Stimulated activated CD4-positive, alpha-beta T cell treated with anti-CD3 and anti-CD28 coated beads, TNF-alpha, amount 100 ng/mL, for 4 hours (primary cell): ENCODE results near the gene LY6G5B.

ENCODE experiments used
- DNase-seq, 3 experiments: peaks; one replicate each; pipeline ENCODE4 v3.0.0-alpha.2; 2020; ENCODE audit warnings: low read depth in 3 of 3

Gene LY6G5B, protein sequence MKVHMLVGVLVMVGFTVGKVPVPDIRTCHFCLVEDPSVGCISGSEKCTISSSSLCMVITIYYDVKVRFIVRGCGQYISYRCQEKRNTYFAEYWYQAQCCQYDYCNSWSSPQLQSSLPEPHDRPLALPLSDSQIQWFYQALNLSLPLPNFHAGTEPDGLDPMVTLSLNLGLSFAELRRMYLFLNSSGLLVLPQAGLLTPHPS

DNA sequence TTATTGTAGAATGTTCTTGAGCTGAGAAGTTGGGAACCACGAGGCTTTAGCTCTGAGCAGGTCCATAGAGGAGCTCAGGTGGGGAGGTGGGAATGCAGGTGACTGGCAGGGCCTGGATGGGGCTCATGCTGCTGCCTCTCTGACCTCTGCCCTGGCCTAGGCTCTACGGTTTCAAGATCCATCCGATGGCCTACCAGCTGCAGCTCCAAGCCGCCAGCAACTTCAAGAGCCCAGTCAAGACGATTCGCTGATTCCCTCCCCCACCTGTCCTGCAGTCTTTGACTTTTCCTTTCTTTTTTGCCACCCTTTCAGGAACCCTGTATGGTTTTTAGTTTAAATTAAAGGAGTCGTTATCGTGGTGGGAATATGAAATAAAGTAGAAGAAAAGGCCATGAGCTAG is at the start of gene LY6G5B:
LY6G5B (plus strand) TSS at position 301 of the 400 bp plus-strand sequence. CDS start 975 bp downstream, outside the sequence.
- no peak for DNase-seq

- DNase-seq, result peak in 2 of 3 experiments; percentile 63 to 87
Measured at GRCh38 chr6:31620586-31621319, 49.0 kb upstream of the LY6G5B start, which contains the start of gene PRRC2A. Gene PRRC2A (plus strand): TSS chr6:31620715. CDS start chr6:31622790, 2,075 bp downstream.

- no peak for DNase-seq
Measured at GRCh38 chr6:31621320-31621939, 48.3 kb upstream of the LY6G5B start.

DNA sequence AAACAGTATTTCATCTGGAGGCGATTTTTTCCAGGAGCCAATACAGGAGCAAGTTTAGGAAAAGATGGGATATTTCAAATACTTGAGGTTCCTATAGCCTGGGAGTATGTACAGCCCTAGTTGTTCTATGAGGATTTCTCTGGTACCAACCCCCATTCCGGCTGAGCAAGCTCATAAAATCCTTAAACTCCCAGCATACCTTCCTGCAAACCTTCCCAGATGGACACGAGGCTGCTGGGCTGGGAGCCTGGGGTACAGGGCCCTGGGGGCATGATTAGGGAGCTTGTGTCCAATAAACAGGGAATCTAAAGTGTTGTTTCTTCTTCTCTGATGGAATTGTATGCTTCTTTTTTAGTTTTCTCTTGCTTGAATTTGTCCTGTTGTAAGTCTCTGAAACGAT is 47.8 kb upstream of the LY6G5B start:
- DNase-seq, result no peak

DNA sequence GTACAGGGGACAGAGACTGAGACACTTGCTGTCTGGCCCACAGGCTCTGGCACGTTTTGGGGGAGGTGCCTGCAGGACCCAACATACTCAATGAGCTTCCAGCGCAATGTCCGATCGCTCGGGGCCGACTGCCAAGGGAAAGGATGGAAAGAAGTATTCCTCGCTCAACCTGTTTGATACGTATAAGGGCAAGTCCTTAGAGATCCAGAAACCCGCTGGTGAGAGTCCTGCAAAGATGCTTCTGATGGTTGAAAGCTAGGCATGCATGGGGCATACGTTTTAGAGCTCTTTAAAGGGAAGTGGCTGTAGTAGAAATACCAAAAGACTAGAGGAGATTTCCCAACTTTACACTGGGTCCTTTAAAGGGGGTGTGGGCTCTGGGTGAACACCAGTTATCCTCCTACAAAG is 47.1 kb upstream of the LY6G5B start:
- DNase-seq, result no peak

GRCh38 chr6:31624070-31624469 is 45.7 kb upstream of the LY6G5B start:
- DNase-seq, result no peak

- DNase-seq, result no peak
Measured at GRCh38 chr6:31626952-31627351, 42.8 kb upstream of the LY6G5B start.

DNA sequence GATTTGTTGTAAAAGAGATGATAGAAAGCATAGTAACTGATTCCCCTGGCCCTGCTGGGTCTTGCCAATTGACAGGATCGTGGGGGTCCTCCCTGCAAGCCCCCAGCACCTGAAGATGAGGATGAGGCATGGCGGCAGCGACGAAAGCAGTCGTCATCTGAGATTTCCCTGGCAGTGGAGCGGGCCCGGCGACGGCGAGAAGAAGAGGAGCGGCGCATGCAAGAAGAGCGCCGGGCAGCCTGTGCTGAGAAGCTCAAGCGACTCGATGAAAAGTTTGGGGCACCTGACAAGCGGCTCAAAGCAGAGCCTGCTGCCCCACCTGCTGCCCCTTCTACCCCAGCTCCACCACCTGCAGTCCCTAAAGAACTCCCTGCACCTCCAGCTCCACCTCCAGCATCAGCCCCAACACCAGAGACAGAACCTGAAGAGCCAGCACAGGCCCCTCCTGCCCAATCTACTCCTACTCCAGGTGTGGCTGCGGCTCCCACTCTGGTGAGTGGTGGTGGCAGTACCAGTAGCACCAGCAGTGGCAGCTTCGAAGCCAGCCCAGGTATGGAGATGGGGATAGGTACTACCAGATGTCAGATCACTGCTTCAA is 42.0 kb upstream of the LY6G5B start:
- DNase-seq, result no peak

DNA sequence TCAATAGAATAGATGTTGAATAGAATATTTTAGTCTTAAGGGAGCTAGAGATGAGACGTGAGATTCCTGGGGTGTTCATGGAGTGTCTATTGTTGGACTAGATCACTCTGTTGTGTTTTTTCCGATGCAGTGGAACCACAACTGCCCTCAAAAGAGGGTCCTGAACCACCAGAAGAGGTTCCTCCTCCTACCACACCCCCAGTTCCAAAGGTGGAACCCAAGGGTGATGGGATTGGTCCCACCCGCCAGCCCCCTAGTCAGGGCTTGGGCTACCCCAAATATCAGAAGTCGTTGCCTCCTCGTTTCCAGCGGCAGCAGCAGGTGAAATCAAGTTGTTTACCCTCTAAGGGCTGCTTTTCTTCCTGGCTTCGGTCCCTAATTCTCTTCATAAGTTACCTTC is 40.8 kb upstream of the LY6G5B start:
- no peak for DNase-seq

DNA sequence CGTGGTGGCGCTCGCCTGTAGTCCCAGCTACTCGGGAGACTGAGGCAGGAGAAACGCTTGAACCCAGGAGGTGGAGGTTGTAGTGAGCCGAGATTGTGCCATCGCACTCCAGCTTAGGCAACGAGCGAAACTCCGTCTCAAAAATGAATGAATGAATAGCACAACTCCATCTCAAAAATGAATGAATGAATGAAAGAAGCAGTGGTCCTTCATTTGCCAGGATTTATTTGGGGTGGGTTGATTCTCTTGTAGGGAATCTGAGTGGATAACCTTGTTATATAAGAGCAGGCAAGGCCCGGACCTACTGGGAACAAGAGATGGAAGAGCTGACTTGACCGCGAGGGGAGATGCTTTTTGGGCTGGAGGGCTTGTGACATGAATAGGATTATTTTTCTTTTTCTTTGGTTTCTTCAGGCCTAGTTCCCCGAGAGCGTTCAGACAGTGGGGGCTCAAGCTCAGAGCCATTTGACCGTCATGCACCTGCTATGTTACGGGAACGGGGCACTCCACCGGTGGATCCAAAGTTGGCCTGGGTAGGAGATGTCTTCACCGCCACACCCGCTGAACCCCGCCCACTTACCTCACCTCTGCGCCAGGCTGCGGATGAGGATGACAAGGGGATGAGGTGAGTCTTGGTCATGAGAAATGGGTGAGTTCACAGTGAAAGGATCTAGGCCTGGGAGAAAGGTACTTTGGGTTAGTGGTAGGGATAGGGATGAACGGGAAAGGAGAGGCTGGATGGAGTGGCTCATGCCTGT is 39.4 kb upstream of the LY6G5B start:
- DNase-seq, result no peak

DNA sequence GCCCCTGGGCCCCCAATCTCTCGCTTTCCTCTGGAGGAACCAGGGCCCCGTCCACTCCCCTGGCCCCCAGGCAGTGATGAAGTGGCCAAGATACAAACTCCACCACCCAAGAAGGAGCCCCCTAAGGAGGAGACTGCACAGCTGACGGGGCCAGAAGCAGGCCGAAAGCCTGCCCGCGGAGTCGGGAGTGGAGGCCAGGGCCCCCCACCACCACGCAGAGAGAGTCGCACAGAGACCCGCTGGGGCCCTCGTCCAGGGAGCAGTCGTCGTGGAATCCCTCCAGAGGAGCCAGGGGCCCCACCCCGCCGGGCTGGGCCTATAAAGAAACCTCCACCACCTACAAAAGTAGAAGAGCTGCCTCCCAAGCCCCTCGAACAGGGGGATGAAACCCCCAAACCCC is 38.6 kb upstream of the LY6G5B start:
- DNase-seq, result no peak

GRCh38 chr6:31631681-31632278 is 38.0 kb upstream of the LY6G5B start:
- no peak for DNase-seq

- DNase-seq, result no peak
Measured at GRCh38 chr6:31632279-31632946, 37.4 kb upstream of the LY6G5B start.

DNA sequence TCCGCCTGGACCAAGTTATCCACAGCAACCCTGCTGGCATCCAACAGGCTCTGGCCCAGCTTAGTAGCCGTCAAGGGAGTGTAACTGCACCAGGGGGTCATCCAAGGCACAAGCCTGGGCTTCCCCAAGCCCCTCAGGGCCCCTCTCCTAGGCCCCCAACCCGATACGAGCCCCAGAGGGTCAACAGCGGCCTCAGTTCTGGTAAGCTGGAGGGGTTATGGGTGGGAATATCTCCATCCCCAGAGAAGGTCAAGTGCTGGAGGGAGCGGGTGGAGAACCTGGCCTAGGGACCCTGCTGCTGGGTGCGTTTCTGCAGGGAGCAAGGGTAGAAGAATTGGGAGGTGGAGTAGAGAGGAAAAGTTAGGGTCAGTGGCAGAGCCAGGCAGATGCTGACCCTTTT is 36.3 kb upstream of the LY6G5B start:
- DNase-seq, result no peak

DNA sequence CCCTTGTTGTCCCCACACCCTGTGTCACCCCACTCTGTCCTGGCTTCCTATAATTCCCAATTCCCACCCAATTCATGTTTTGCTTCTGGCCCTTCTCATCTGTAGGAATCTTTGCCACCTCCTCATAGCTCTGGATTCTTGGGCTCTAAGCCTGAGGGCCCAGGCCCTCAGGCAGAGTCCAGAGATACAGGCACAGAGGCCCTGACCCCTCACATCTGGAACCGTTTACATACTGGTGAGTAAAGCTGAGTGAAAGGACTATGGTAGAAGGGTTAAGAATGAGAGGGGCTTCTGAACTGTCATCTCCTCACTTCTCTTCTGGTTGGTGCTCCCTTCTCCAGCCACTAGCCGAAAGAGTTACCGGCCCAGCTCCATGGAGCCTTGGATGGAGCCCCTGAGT is 35.6 kb upstream of the LY6G5B start:
- no peak for DNase-seq

DNA sequence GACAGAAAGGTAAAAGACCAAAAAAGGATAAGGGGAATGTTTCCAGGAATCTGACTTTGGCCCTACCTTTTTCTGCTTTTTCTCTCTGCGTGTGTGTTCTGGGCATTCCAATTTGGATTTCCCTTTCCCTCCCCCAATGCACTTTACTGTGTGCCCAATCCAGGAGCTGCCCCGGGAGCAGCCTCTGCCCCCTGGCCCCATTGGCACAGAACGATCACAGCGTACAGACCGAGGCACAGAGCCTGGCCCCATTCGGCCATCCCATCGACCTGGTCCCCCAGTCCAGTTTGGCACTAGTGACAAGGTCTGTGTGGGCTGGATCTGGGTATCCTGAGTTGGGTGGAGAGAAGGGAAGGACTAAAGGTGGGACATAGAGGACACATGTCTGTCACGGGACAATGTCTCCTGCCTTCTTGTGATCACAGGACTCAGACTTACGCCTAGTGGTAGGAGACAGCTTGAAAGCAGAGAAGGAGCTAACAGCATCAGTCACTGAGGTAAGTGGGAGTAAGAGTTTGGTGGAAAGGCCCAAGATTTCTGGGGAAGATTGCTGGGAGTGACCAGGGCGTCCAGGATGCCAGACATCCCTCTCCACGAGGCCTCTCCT is 34.7 kb upstream of the LY6G5B start:
- DNase-seq, result no peak

GRCh38 chr6:31636698-31637596 is 32.8 kb upstream of the LY6G5B start:
- no peak for DNase-seq

GRCh38 chr6:31639043-31639442 is 30.7 kb upstream of the LY6G5B start:
- DNase-seq, result no peak

DNA sequence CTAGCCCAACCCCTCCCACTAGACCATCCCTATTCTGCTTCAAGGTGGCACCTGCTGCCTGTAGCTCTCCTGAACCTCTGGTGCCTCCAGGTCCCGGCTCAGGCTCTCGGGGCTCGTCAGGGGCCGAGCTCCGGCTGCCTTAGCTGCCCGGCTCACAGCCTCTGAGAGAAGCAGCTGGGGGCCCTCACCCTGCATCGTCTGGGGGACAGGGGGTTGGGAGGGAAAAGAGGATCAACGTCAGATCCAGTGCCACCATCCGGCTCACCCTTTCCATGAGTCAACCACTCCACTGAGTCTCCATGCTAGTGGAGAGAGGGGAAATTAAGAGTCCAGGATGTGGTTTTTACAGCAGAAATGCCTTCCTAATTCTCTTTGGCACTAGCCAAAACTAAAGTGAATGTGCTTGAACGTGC is 30.3 kb upstream of the LY6G5B start:
- no peak for DNase-seq
